GM12878 (cell line): ENCODE measurements around the gene CDC37.

Source experiments
- CEBPZ ChIP-seq: fragments of 150-350 bp; IDR thresholded peaks from 2 replicates; pipeline ENCODE4 v1.6.1; 2016; ENCODE audit warnings: low read depth, low read length
- E2F8 ChIP-seq: fragments of 450-650 bp; IDR thresholded peaks from 2 replicates; pipeline ENCODE4 v1.6.1; 2018; ENCODE audit warnings: mild to moderate bottlenecking, low read depth, moderate library complexity; ENCODE audit not compliant: partially characterized antibody
- HCFC1 ChIP-seq: fragments of 150-350 bp; IDR thresholded peaks from 2 replicates; pipeline ENCODE4 v1.6.1; 2014; ENCODE audit warnings: low read length
- SKIL ChIP-seq: fragments of 450-650 bp; IDR thresholded peaks from 2 replicates; pipeline ENCODE4 v1.6.1; 2017; ENCODE audit warnings: mild to moderate bottlenecking, low read depth, inconsistent platforms; ENCODE audit not compliant: poor library complexity, severe bottlenecking
- SUPT20H ChIP-seq: IDR thresholded peaks from 2 replicates; pipeline ENCODE4 v1.6.1; 2011; ENCODE audit warnings: low read depth, mild to moderate bottlenecking, low read length, moderate library complexity, borderline replicate concordance; ENCODE audit not compliant: control insufficient read depth

DNA sequence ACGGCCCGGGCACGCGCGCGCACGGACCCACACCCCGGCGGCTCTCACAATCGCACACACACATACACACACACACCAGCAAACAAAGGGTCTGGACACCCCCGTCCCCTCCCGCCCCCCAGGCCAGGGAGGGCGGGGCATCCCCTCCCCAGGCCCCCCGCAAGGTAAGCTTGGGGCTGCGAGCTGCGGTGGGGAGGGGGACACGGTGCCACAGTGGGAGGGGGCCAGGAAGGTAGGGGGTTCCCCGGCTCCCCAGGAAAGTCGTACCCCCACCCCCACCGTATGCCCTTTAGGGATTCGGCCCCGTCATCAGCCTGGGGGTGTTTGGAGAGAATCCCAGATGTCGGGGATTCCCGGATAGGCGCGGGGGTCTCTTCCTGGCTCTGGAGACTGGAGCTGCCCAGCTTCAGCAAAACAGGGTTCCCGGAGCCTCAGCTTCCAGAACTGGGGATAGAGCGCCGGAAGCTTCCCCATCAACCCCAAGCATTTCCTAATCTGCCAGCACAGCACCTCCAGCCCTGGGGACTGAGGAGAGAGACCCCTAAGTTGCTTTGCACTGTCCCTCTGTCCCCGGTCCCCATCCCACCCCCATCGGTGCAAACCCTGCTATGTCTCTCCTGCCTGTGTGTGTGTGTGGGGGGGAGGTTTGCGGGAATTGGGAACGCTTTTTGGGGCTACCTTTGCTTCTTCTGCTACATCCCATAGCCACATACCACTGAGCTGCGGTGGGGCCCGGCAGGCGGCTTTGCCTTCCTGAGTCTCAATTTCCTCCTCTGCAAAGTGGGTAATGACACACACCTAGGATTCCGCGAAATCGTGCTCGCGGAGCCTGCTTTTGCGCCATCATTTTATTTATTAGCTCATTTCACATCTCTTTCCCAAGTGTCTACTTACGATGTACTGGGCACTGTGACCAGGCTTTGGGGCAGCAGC, 1.8 kb upstream of the CDC37 start:
- TF ChIP-seq E2F8 (no peak), HCFC1 (no peak), CEBPZ (no peak), SKIL (no peak), SUPT20H (no peak)
